ENCODE measurements around the gene SVOP.

The SVOP gene

GRCh38 chr12:108938247-108938924 lies 82.5 kb downstream of the SVOP start:
- TF ChIP-seq CTCF (IDR thresholded peaks at IDR 0.05; ENCODE audit: poor library complexity, severe bottlenecking), result no peak
- H3K4me3 ChIP-seq (ENCODE audit: severe bottlenecking), result no peak overlapping the region
- no peaks in the 10 kb centered on the region for H3K27me3 ChIP-seq (ENCODE audit: insufficient read depth, poor library complexity, severe bottlenecking)
- H3K4me1 ChIP-seq (ENCODE audit: insufficient read depth, poor library complexity, severe bottlenecking), result no peaks in the 10 kb centered on the region
- H3K36me3 ChIP-seq (ENCODE audit: low read depth), result no peaks in the 10 kb centered on the region
- DNase-seq (ENCODE audit: low spot score), result no peak
- ATAC-seq (ENCODE audit: low read depth), result no peak
- no peaks in the 10 kb centered on the region for H3K9me3 ChIP-seq (ENCODE audit: severe bottlenecking)
- no peak overlapping the region for H3K27ac ChIP-seq (ENCODE audit: poor library complexity, severe bottlenecking)

GRCh38 chr12:108935159-108935763 lies 85.6 kb downstream of the SVOP start:
- Histone ChIP-seq H3K4me1 (ENCODE audit: insufficient read depth, poor library complexity, severe bottlenecking) (no peaks in the 10 kb centered on the region), H3K36me3 (ENCODE audit: low read depth) (no peaks in the 10 kb centered on the region), H3K27me3 (ENCODE audit: insufficient read depth, poor library complexity, severe bottlenecking) (no peaks in the 10 kb centered on the region), H3K27ac (ENCODE audit: poor library complexity, severe bottlenecking) (no peak overlapping the region), H3K4me3 (ENCODE audit: severe bottlenecking) (no peak overlapping the region), H3K9me3 (ENCODE audit: severe bottlenecking) (no peaks in the 10 kb centered on the region)
- ATAC-seq (ENCODE audit: low read depth) (no peak), DNase-seq (ENCODE audit: low spot score) (no peak)
- no peak for TF ChIP-seq CTCF (IDR thresholded peaks at IDR 0.05; ENCODE audit: poor library complexity, severe bottlenecking)

- no peak overlapping the region for H3K27ac ChIP-seq (ENCODE audit: poor library complexity, severe bottlenecking)
- H3K36me3 ChIP-seq (ENCODE audit: low read depth), result no peaks in the 10 kb centered on the region
- H3K27me3 ChIP-seq (ENCODE audit: insufficient read depth, poor library complexity, severe bottlenecking), result no peaks in the 10 kb centered on the region
- TF ChIP-seq CTCF (IDR thresholded peaks at IDR 0.05; ENCODE audit: poor library complexity, severe bottlenecking), result no peak
- H3K4me1 ChIP-seq (ENCODE audit: insufficient read depth, poor library complexity, severe bottlenecking), result no peaks in the 10 kb centered on the region
- H3K9me3 ChIP-seq (ENCODE audit: severe bottlenecking), result no peaks in the 10 kb centered on the region
- no peak overlapping the region for H3K4me3 ChIP-seq (ENCODE audit: severe bottlenecking)
- ATAC-seq (ENCODE audit: low read depth) (no peak), DNase-seq (ENCODE audit: low spot score) (no peak)
Observed at GRCh38 chr12:108933949-108934348, 86.9 kb downstream of the SVOP start.

- no peaks in the 10 kb centered on the region for H3K27me3 ChIP-seq (ENCODE audit: insufficient read depth, poor library complexity, severe bottlenecking)
- no peak for TF ChIP-seq CTCF (IDR thresholded peaks at IDR 0.05; ENCODE audit: poor library complexity, severe bottlenecking)
Observed at GRCh38 chr12:108930756-108931155, 90.1 kb downstream of the SVOP start.

GRCh38 chr12:108930155-108930554 lies 90.7 kb downstream of the SVOP start:
- no peaks in the 10 kb centered on the region for H3K9me3 ChIP-seq (ENCODE audit: severe bottlenecking)
- no peaks in the 10 kb centered on the region for H3K36me3 ChIP-seq (ENCODE audit: low read depth)
- ATAC-seq (ENCODE audit: low read depth), result no peak
- no peaks in the 10 kb centered on the region for H3K27me3 ChIP-seq (ENCODE audit: insufficient read depth, poor library complexity, severe bottlenecking)
- TF ChIP-seq CTCF (IDR thresholded peaks at IDR 0.05; ENCODE audit: poor library complexity, severe bottlenecking), result no peak
- no peak overlapping the region for H3K4me3 ChIP-seq (ENCODE audit: severe bottlenecking)
- H3K27ac ChIP-seq (ENCODE audit: poor library complexity, severe bottlenecking), result no peak overlapping the region
- no peaks in the 10 kb centered on the region for H3K4me1 ChIP-seq (ENCODE audit: insufficient read depth, poor library complexity, severe bottlenecking)
- DNase-seq (ENCODE audit: low spot score), result no peak

More at GRCh38 chr12:108930756-108931155, 90.1 kb downstream of the SVOP start:
- ATAC-seq (ENCODE audit: low read depth) (no peak), DNase-seq (ENCODE audit: low spot score) (no peak)
- Histone ChIP-seq H3K9me3 (ENCODE audit: severe bottlenecking) (no peaks in the 10 kb centered on the region), H3K4me1 (ENCODE audit: insufficient read depth, poor library complexity, severe bottlenecking) (no peaks in the 10 kb centered on the region), H3K27ac (ENCODE audit: poor library complexity, severe bottlenecking) (no peak overlapping the region), H3K4me3 (ENCODE audit: severe bottlenecking) (no peak overlapping the region), H3K36me3 (ENCODE audit: low read depth) (no peaks in the 10 kb centered on the region)

Measured in RWPE2 (cell line).